Caco-2 (cell line): ENCODE results near the gene HNRNPA0. TPM values are rescaled to one million over a fixed set of nuclear protein-coding genes. Genes with fewer than 3 reads are reported as not detected.
"Not testable (repeated sequence)": the region's sequence is repeated elsewhere in the genome, so short reads cannot be mapped to it uniquely, and the experiment has no call there.

Experiments
- BruUV-seq: library from RNA; stranded (reverse); fragments of 400-500 nt; replicated peaks from 2 replicates; lab custom pipeline; 2021; lab: Mats Ljungman, UMichigan
- CTCF ChIA-PET: fragments of 300-600 bp; sonication (Branson Sonifier 250); formaldehyde crosslinking; loops from one replicate; lab custom pipeline; 2022; ENCODE audit warnings: antibody characterized with exemption; lab: Charles Lee
- POLR2A ChIA-PET: fragments of 300-600 bp; sonication (Branson Sonifier 250); formaldehyde crosslinking; loops from one replicate; lab custom pipeline; 2022; ENCODE audit warnings: antibody characterized with exemption; lab: Charles Lee
- DNase-seq, 2 experiments: peaks; one replicate each; pipeline versions ENCODE4 v3.0.0 to v3.0.0-alpha.2; 2020 to 2022
- H3K27me3 ChIP-seq: replicated peaks from 2 replicates; pipeline ENCODE4 v1.6.0; 2011; ENCODE audit warnings: low read length; ENCODE audit not compliant: control insufficient read depth, insufficient read depth
- H3K36me3 ChIP-seq: 2 replicates; pipeline ENCODE4 v1.5.1; 2011; ENCODE audit warnings: low read length; ENCODE audit not compliant: control insufficient read depth, insufficient read depth
- H3K4me1 ChIP-seq: fragments of 250-450 bp; sonication (Bioruptor Pico); 2 replicates; pipeline ENCODE4 v1.5.1; 2020; ENCODE audit warnings: mild to moderate bottlenecking
- H3K4me3 ChIP-seq: 2 replicates; pipeline ENCODE4 v1.5.1; 2011; ENCODE audit warnings: low read depth, mild to moderate bottlenecking, control low read depth, low read length
- H3K9me3 ChIP-seq: fragments of 250-450 bp; sonication (Bioruptor Pico); 2 replicates; pipeline ENCODE4 v1.5.1; 2020; ENCODE audit warnings: mild to moderate bottlenecking, moderate library complexity
- H3K27ac Mint-ChIP-seq: one replicate; pipeline ENCODE4 v1.8.0; 2022; ENCODE audit warnings: mixed read lengths; ENCODE audit not compliant: unreplicated experiment
- H3K27me3 Mint-ChIP-seq: one replicate; pipeline ENCODE4 v1.8.0; 2022; ENCODE audit warnings: mixed read lengths; ENCODE audit not compliant: insufficient read depth, unreplicated experiment
- H3K36me3 Mint-ChIP-seq: one replicate; pipeline ENCODE4 v1.8.0; 2022; ENCODE audit warnings: mild to moderate bottlenecking, mixed read lengths; ENCODE audit not compliant: insufficient read depth, unreplicated experiment
- H3K4me1 Mint-ChIP-seq: one replicate; pipeline ENCODE4 v1.8.0; 2022; ENCODE audit warnings: low read depth, mixed read lengths; ENCODE audit not compliant: unreplicated experiment
- H3K4me3 Mint-ChIP-seq: one replicate; pipeline ENCODE4 v1.8.0; 2022; ENCODE audit warnings: mild to moderate bottlenecking, moderate library complexity, mixed read lengths; ENCODE audit not compliant: unreplicated experiment
- H3K9me3 Mint-ChIP-seq: one replicate; pipeline ENCODE4 v1.8.0; 2022; ENCODE audit warnings: mixed read lengths; ENCODE audit not compliant: unreplicated experiment
- CTCF ChIP-seq, 2 experiments: fragments of 200-600 bp in 1 of 2; IDR thresholded peaks; 1 replicate in 1 of 2; 2 replicates in 1 of 2; pipeline versions ENCODE4 v1.5.1 to v1.8.0; 2011 to 2022; ENCODE audit warnings: antibody characterized with exemption in 1 of 2, control low read depth in 1 of 2, inconsistent platforms in 1 of 2, low read depth in 1 of 2, low read length in 1 of 2, mild to moderate bottlenecking in 1 of 2, moderate library complexity in 1 of 2; ENCODE audit not compliant: insufficient read depth in 1 of 2, severe bottlenecking in 1 of 2, unreplicated experiment in 1 of 2
- intact Hi-C: fragments of 100-400 bp; cut with micrococcal nuclease; formaldehyde crosslinking; loops from one replicate; pipeline ENCODE4 v1.10.0; 2022; ENCODE audit not compliant: unreplicated experiment
- total RNA-seq: library from RNA; stranded (reverse); gene quantifications from 2 replicates; pipeline ENCODE4 v1.2.3, GENCODE V29; 2022

HNRNPA0 gene
- total RNA-seq, 1 experiment from 2014 or later = 42.5 TPM

- H3K4me3 Mint-ChIP-seq = no peak overlapping the region
- H3K4me3 ChIP-seq = no peak overlapping the region
- H3K9me3 ChIP-seq = no peaks in the 10 kb centered on the region
- H3K9me3 Mint-ChIP-seq = no peaks in the 10 kb centered on the region
- no peak overlapping the region for H3K27ac Mint-ChIP-seq
- H3K36me3 ChIP-seq = no peaks in the 10 kb centered on the region
- H3K27me3 Mint-ChIP-seq = no peaks in the 10 kb centered on the region
- H3K27me3 ChIP-seq = no peaks in the 10 kb centered on the region
- ChIA-PET CTCF (no interaction called here), POLR2A (no interaction called here)
- no TSS peak for BruUV-seq
- intact Hi-C loops = no loop called here
- H3K36me3 Mint-ChIP-seq = no peaks in the 10 kb centered on the region
- no peak for TF ChIP-seq CTCF (IDR thresholded peaks at IDR 0.05; ENCODE audit: insufficient read depth in 1 of 2, low read depth in 1 of 2, low read length in 1 of 2, severe bottlenecking in 1 of 2, unreplicated experiment in 1 of 2)
- H3K4me1 ChIP-seq = peaks cover 9% of the 10 kb centered on the region
- no peak for DNase-seq
- peaks cover 10% of the 10 kb centered on the region for H3K4me1 Mint-ChIP-seq
Observed at GRCh38 chr5:137792303-137792702, 38.1 kb upstream of the HNRNPA0 start.

GRCh38 chr5:137791799-137792198 lies 37.6 kb upstream of the HNRNPA0 start:
- no peak for DNase-seq
- ChIA-PET CTCF (no interaction called here), POLR2A (no interaction called here)
- Mint-ChIP-seq H3K27ac (no peak overlapping the region), H3K4me3 (no peak overlapping the region), H3K4me1 (peaks cover 10% of the 10 kb centered on the region), H3K27me3 (no peaks in the 10 kb centered on the region), H3K9me3 (no peaks in the 10 kb centered on the region), H3K36me3 (no peaks in the 10 kb centered on the region)
- Histone ChIP-seq H3K4me1 (peaks cover 9% of the 10 kb centered on the region), H3K36me3 (no peaks in the 10 kb centered on the region), H3K9me3 (no peaks in the 10 kb centered on the region), H3K27me3 (no peaks in the 10 kb centered on the region), H3K4me3 (no peak overlapping the region)
- BruUV-seq = no TSS peak
- intact Hi-C loops = no loop called here
- TF ChIP-seq CTCF (IDR thresholded peaks at IDR 0.05; ENCODE audit: insufficient read depth in 1 of 2, low read depth in 1 of 2, low read length in 1 of 2, severe bottlenecking in 1 of 2, unreplicated experiment in 1 of 2) = no peak

GRCh38 chr5:137791387-137791786 lies 37.2 kb upstream of the HNRNPA0 start:
- no peak for DNase-seq
- no TSS peak for BruUV-seq
- Mint-ChIP-seq H3K27ac (no peak overlapping the region), H3K9me3 (no peaks in the 10 kb centered on the region), H3K27me3 (no peaks in the 10 kb centered on the region), H3K4me3 (no peak overlapping the region), H3K4me1 (peaks cover 10% of the 10 kb centered on the region), H3K36me3 (no peaks in the 10 kb centered on the region)
- no peaks in the 10 kb centered on the region for H3K9me3 ChIP-seq
- intact Hi-C loops = no loop called here
- peaks cover 9% of the 10 kb centered on the region for H3K4me1 ChIP-seq
- no peak for TF ChIP-seq CTCF (IDR thresholded peaks at IDR 0.05; ENCODE audit: insufficient read depth in 1 of 2, low read depth in 1 of 2, low read length in 1 of 2, severe bottlenecking in 1 of 2, unreplicated experiment in 1 of 2)
- H3K36me3 ChIP-seq = no peaks in the 10 kb centered on the region
- ChIA-PET CTCF (no interaction called here), POLR2A (no interaction called here)
- H3K4me3 ChIP-seq = no peak overlapping the region
- no peaks in the 10 kb centered on the region for H3K27me3 ChIP-seq

- CTCF ChIA-PET = not testable (repeated sequence)
Observed at GRCh38 chr5:137788560-137788959, 34.4 kb upstream of the HNRNPA0 start.

More at GRCh38 chr5:137788560-137788959, 34.4 kb upstream of the HNRNPA0 start:
- H3K36me3 Mint-ChIP-seq, H3K9me3 Mint-ChIP-seq, H3K4me3 ChIP-seq, DNase-seq, H3K4me3 Mint-ChIP-seq, H3K9me3 ChIP-seq, H3K4me1 ChIP-seq, BruUV-seq, POLR2A ChIA-PET, H3K36me3 ChIP-seq, H3K27me3 ChIP-seq, H3K27ac Mint-ChIP-seq, intact Hi-C loops: not testable (repeated sequence)
- peaks cover 10% of the 10 kb centered on the region for H3K4me1 Mint-ChIP-seq
- peaks cover 11% of the 10 kb centered on the region for H3K27me3 Mint-ChIP-seq
